SIG-M5 treated with dmso at 0.1 percent for 504 hours (cell line): ENCODE data around the gene DGUOK.

Source experiments
- DNase-seq: peaks from one replicate; lab custom pipeline; 2025; ENCODE audit not compliant: unreplicated experiment; lab: John Stamatoyannopoulos, UW

DGUOK gene

DNA sequence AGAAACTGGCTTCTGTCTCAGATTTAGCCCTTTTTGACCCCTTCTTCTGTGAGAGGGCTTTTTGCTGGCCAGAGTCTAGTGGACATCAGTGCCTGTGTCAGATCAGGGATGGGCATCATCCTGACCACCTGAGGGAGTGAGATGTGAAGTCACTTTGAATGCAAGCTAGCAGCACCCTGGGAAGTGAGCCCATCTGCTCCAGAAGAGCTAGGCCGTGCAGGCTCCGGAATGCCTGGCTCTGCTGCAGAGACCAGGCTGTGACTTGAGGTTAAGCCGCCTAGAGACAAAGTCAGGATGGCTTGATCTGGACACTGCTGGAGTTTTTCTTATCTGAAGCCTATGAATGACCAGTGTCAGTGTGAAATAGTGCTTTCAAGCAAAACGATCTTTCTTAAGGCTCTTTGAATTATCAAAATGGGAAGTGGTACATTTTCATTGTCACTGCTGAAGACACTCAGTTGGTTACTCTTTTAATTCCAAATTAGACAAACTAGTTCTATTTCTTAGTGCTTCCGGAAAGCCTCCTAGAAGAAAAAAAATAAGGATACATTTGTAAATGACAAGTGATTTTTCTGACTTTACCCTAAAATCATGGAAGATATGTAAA lies 20.8 kb downstream of the DGUOK start:
- peak; percentile 12 for DNase-seq

DNA sequence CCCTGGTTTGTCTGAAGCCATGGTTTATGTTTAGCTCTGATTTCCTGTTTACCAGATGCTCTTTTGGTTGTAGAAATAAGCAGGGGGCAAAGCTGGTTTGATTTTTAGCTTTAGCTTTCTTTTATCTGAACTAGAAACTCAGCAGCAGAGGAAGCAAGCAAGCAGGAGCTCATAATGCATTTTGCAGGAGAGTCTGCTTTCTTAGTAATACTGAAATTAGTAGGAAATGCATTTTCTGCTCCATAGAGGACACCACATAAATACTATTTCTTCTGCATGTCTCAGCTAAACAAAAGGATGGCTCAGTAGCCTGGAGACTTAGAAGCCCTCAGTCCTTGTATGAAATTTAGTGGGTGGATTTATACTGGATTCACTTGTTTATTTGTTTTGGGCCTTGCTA lies 23.1 kb downstream of the DGUOK start:
- no peak for DNase-seq

DNA sequence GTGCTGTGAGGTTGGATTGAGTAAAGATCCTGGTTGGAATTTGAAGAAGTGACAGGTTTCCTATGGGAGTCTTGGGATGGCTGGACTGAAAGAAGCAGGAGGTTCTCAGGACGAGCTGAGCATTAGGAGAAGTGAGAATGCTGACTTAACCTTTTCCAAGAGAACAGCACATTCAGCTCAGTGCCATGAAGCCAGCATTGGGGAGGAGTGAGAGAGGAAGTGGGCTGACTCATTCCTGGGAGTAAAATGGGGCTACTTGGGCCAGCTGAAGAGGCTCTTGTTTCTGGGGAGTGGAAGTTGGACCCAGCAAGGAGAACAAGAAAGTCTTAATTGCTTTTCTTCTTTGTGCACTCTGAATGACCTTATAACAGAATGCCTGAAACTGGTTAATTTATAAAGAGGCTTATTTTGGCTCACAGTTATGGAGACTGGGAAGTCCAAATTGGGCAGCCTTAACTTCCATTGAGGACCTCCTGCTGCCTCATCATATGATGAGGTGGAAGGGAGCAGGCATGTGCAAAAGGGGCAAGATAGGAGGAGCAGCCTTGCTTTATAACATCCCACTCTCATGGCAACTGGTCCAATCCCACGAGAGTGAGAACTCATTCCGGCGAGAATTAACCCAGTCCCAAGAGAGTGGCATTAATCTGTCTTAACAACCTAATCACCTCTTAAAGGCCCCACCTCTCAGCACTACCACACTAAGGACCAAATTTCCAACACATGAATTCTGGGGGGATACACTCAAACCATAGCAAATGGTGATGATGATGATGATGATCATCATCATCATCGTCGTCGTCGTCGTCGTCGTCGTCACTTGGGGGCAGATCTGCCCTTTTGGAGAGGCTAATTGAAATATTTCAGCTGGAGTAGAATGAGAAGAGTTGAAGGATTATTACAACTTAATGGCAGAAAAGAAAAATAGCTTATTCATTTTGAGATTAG lies 26.1 kb downstream of the DGUOK start:
- peak; percentile 70 for DNase-seq

DNA sequence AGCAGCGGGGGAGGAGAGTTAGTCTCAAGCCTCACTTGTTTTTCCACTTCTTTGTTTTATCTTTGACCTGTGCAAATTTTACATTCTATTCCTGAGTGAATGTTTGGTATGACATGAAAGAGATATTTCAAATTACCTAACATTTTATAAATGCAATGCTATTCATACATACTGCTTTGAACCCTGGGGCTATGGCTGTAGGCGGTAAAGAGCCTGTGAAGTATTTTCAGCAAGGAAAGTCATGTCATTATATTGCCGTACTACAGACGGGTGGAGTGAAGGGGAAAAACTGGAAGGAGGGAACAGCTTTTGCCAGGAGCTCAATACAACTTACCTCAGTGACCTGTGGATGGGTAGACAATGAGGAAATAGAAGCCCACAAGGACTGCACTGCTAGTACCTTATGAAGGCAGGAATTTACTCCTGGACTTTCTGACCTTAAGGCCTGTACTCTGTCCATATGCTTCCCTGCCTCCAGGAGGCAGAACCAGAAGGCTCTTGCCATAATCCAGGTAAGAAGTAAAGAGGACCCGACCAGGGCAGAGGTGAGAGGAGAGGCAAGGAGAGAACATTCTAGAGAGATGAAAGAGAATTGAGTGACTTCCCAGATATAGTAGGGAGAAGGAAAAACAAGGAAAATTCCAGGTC lies 29.7 kb downstream of the DGUOK start:
- no peak for DNase-seq

DNA sequence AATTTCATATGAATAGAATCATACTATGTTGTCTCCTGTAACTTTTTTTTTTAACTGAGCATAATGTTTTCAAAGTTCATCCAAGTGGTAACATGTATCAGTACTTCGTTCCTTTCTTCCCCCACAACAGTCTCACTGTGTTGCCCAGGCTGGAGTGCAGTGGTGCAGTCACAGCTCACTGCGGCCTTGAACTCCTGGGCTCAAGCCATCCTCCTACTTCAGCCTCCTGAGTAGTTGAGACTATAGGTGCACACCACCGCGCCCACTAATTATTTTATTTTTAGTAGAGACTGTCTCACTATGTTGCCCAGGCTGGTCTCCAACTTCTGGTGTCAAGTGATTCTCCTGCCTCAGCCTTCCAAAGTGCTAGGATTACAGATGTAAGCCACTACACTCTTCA lies 34.6 kb downstream of the DGUOK start:
- no peak for DNase-seq

DNA sequence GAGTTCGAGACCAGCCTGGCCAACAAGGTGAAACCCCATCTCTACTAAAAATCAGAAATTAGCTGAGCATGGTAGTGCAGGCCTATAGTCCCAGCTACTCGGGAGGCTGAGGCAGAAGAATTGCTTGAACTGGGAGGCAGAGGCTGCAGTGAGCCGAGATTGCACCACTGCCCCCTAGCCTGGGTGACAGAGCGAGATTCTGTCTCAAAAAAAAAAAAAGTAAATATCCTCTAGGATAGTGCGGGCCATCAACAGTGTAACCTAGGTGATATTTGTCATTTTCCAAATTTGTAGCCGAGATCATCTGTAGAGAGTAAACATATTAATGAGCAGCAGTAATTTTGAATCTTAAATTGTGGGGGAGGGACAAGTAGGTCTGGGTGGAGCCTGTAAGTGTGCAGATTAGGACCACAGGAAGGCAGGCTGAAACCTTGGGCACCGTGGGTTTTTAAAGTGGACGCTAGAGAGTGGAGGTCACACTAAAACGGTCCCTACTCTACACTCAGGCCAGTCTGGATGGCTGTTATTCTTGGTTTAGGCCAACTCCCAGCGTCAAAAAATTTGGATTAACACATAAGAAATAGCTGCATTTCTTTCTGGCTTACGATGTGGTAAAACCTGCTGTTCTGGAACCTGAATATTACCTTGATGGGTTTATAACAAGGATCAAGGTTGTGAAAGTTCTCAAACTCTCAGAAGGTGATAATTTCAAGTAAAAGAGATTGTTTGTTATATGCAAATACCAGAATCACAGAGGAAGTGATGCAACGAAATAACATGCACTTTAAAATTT lies 35.3 kb downstream of the DGUOK start:
- DNase-seq: no peak

DNA sequence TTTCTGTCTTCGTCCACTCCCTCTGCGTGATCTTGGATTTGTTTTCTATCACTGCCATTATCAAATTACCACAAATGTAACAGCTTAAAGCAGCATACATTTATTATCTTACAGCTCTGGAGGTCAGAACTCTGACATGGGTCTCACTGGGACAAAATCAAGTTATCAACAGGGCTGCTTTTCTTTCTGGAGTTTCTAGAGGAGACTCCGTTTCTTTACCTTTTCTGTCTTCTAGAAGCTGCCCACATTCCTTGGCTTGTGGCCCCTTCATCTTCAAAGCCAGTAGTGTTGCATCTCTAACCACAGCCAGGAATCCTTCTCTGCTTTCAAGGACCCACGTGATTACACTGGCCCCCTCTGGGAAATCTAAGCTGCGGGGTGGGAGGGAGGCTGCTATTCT lies 36.1 kb downstream of the DGUOK start:
- no peak for DNase-seq

DNA sequence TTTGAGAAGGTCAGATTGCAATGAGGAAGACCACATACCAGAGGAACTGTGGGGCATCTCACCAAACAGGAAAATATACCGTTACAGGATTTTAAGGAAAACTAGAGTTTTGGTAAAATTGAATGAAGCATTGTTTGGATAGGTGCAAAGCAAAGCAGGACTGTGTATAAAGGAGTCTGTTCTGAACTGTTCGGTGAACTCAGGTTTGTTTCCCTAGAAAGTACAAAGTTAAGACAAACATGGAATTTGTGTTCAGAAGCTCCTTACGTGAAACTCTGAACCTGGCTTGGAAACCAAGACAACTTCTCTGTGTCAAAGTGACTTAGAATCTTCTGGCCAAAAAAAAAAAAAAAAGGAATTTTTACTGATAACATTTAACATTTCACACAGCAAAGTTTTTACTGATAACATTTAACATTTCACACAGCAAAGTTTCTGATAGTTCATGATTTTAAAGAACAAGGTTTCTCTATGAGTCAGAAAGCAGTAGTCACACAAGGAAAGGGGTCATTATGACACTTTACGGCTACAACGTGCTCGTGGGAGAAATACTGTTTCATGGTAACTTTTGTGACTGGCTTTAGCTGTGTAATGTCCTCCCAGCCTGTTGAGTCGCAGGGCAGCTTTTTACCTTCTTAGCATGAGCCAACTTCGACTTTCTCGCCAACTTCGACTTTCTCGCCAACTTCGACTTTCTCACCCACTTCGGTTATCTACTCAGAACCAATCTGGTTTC lies 36.9 kb downstream of the DGUOK start:
- DNase-seq: no peak

DNA sequence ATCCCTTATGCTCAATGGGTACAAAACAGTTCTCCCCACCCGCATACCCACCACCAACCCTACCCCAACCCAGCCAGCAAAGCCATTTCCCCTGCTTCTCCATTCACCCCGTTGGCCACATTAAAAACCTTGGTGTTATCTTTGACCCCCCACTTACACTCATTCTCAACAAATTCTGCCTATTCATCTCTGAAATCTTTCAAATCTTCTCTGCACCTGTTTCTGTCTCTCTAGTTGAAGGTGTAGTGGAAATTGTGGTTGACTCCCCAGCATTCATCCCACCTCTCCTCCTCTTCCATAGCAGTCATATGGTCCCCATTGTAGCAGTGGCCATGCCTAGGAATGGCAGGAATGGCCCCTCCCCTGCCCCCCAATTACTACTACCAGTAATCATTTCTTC lies 37.5 kb downstream of the DGUOK start:
- DNase-seq: no peak

DNA sequence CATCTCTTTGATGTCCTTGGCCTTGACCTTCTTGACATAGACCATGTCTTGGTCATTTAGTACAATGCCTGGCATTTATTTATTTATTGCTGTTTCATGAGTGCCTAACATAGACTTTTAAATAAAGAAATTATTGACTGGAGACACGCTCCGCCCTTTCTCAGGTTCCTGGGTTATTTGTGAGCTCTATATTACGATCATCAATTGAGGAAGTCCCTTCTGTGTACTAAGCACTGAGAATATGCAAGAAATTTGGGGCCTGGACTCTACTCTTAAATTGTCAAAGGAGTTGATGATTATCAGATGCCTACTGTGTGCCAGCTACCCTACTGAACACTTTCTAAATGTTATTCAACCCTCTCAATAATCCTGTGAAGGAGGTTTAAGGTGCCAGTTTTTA lies 38.4 kb downstream of the DGUOK start:
- no peak for DNase-seq

DNA sequence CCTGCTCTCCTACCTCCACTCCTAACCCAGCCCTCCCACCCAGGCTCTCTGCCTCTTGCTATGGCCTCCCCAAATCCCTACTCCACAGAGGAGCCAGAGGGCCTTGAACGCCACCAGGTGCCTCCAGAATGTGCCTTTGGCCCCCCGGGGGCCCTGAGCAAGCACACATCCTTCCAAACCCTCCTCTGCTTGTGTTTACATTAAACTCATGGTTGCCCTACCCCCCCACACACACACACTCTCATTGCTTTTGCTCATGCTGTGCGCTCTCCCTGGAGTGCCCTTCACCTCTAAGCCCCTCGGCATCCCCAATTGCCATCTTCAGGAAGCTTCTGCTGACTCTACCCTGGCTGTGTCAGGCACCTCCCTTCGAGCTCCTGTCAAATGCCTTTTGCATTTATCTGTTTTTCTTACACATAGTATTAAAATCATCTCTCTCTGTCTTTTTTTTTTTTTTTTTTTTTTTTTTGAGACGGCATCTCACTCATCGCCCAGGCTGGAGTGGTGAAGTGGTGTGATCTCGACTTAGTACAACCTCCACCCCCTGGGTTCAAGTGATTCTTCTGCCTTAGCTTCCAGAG lies 41.8 kb downstream of the DGUOK start:
- no peak for DNase-seq

DNA sequence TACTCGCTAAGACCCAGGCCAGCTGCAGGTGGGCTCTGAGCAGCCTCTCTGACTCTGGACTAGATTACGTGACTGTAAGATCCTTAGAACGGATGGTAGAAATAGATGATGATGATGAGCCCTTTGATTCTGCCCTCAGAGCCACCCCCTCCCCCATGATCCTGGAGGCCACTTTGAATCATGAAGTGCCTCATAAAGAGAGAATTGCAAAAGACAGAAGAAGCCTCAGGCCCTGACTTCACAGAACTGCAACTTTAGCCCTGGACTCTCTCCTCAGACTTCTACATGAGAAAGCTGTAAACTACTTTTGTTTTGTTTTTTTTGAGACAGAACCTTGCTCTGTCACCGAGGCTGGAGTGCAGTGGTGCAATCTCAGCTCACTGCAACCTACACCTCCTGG lies 42.7 kb downstream of the DGUOK start:
- DNase-seq: peak; percentile 37

DNA sequence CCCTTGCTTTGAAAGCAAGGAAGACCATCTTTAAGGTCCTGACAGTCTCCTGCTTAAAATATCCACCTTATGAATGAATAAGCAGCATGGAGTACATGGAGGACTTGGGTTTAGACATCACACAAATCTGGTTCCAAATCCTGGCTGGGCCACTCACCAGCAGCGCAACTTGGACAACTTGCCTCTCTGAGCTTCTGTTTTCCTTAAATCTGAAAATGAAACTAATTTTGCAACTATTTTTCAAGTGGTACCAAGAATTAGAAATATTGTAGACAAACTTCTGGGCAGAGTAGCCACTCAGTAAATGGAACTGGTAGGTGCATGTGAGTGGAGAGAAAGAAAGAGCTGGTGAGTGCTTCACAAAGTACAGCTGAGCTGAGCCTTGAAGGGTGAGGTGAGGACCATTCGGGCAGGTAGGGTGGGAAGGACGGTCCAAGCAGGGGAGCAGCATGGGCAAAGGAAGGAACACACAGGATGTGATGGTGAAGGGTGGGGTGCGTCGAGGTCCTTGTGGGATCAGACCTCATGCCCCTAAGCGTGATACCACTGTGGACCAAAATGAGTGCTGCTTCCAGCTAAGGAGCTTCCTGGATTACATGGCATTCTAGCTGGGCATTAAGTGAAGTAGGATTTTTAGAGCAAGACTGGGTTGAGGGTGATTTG lies 43.6 kb downstream of the DGUOK start:
- no peak for DNase-seq

DNA sequence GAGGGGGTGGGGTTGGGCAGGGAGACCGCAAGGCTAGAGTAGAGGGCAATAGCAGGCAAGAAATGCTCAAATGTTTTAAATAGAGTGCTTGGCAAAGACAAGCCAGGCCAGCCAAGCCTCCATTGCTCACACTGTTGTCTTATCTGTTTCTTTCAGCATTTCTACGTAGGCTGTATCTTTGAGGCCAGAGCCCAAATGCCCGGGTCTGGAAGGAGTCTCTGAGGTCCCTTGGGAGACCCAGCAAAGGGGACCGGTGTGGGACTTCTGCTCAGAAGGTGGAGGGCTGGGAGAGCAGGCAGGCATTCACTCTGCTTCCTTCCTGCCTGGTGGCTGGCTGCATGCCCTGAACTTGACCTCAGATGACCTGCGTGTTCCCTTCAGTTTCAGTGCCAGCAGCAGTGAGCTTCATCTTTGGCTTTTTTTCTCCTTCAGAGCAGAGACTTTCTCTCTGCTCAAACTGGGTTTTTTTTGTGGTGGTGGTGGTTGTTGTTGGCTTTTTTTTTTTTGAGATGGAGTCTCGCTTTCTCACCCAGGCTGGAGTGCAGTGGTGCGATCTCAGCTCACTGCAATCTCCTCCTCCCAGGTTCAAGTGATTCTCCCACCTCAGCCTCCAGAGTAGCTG lies 44.3 kb downstream of the DGUOK start:
- peak; percentile 52 for DNase-seq

DNA sequence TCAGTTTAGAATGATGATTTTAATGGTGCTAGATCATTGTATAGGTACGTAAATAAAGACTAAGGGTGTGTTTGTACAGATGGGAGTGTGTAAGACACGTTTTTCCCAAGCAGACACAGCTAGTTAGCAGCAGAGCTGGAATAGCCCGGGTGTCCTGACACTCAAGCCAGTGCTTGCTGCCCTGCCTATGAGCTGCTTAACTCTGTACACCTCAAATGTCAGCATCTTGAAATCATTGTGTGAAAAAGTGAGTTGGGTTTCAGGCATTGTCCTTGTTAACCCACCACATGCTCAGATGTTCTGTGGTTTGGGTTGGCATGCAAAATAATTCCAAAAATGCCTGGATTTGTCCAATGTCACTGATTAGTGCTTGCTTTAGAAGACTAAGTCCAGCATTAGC lies 45.0 kb downstream of the DGUOK start:
- DNase-seq: no peak

DNA sequence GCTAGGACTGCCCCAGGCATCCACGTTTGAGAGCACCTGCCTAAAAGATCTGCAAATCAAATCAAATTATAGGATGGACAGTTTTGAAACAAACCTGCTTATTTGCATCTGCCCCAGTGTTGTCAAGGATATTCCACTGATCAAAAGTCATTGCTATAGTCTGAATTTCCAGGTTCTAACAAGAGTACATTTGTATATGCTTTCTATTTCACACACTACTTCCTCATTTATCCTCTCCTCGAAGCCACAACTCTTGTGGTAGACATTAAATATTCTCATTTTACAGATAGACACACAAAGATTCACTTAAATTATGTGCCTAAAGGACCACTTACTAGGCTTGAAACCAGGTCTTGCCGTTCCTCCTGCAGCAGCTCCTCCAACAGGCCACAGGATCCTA lies 46.2 kb downstream of the DGUOK start:
- peak; percentile 77 for DNase-seq

DNA sequence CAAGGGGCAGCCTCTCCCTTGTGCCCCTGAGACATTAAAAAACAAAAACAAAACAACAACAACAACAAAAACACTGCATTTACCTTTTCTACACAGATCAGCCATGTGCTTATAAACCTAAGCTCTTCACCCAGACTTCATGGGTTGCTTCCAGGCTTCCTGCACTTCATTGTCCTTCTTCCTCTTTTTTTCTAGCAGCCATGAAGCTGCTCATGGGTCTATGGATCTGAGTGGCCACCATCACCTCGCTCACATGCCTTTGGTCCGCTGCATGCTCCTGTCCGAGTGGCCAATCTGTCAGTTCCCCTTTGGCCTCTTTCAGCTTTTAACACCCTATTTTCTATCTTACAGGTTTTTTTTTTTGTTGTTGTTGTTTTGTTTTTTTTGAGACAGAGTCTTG lies 49.1 kb downstream of the DGUOK start:
- DNase-seq: no peak

DNA sequence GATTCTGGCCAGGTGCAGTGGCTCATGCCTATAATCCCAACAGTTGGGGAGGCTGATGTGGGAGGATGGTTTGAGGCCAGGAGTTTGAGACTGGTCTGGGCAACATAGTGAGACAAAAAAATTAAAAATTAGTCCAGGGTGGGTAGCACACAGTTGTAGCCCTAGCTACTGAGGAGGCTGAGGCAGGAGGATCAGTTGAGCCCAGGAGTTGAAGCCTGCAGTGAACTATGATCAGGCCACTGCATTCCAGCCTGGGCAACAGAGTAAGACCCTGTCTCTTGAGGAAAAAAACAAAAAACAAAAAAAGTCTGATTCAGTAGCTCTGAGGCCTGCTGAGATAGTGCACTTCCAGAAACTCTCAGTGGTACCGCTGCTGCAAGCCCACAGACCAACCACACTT lies 50.1 kb downstream of the DGUOK start:
- DNase-seq: no peak

DNA sequence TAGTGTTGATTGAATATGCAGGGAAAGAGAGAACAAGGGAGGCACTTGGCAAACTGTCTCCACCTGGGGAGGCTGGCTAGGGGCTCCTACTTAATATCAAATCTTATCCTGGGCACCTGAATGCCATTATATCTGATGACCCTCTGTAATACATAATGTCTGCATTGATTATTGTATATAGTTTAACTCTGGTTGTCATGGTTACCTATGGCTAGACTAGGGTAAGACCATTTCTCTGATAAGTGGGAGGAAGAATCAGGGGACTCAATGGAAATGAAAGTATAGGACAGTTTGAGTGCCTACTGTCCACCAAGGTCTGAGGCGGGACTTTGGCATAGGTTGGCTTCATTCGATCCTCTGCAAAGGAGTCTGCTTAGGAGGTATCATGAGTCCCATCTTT lies 50.8 kb downstream of the DGUOK start:
- DNase-seq: no peak
